ENCODE results near the gene DLX3.
"Not testable (repeated sequence)": the region's sequence is repeated elsewhere in the genome, so short reads cannot be mapped to it uniquely, and the experiment has no call there.

DLX3 gene

DNA sequence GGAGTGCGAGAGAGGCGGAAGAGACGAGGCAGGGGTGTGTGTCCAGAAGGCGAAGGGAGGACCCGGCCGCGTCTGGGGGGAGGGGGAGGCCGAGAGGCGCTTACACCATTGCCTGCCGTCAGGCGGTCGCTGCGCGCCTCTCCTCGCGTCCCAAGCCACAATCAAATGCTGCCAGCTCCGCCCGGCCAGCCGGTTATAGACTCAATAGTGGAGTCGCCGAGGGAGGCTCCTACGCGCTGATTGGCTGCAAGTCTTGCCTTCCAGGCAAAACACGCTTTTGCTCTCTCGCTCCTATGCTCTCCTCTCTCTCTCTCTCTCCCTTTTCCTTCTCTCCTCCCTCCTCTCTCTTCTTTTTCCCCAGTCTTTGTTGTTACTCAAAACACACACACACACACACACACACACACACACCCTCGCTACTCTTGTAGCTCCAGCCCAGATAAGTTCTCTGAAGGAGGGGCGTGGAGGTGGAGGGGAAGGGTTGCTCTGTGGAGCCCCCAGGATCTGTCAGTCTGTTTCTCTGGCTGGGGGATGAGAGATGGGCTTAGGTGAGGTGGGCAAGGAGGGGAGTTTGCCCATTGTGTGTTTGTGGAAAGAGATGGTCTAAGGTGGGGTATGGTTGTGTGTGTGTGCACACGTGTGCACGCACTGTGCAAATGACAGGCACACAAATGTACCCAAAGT is at the start of gene DLX3:
TSS of gene DLX3 (minus strand) at position 170 of the 684 bp plus-strand sequence. CDS start 226 bp downstream, outside the sequence.
- peak within 1 kb of the TSS; percentile 41 for H3K4me3 ChIP-seq (ENCODE audit: control insufficient read depth, low read depth, low read length)
- peak; percentile 27 for DNase-seq (ENCODE audit: low read depth)
- TF ChIP-seq, protein P1, sequence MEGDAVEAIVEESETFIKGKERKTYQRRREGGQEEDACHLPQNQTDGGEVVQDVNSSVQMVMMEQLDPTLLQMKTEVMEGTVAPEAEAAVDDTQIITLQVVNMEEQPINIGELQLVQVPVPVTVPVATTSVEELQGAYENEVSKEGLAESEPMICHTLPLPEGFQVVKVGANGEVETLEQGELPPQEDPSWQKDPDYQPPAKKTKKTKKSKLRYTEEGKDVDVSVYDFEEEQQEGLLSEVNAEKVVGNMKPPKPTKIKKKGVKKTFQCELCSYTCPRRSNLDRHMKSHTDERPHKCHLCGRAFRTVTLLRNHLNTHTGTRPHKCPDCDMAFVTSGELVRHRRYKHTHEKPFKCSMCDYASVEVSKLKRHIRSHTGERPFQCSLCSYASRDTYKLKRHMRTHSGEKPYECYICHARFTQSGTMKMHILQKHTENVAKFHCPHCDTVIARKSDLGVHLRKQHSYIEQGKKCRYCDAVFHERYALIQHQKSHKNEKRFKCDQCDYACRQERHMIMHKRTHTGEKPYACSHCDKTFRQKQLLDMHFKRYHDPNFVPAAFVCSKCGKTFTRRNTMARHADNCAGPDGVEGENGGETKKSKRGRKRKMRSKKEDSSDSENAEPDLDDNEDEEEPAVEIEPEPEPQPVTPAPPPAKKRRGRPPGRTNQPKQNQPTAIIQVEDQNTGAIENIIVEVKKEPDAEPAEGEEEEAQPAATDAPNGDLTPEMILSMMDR (IDR thresholded peaks at IDR 0.05; ENCODE audit: control insufficient read depth, insufficient read depth, low read depth, low read length, missing control alignments), result no peak

DNA sequence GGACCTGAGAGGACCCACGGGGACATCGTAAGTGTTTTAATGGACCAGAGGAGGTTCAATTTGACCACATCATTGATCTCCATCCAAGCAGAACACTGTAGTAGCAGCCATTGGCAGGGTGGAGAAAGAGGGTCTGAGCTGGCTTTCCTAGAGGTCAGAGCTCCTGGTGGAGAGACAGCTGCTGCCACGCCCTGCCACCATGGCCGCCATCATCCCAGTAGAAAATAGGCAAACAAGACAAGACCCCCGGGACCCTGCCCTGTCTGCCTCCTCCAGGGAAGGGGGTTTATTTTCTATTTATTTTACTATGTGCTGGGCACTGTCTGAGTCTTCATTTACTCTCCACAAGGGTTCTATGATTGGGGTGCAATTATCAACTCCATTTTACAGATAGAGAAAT is 49.5 kb upstream of the DLX3 start:
- DNase-seq (ENCODE audit: low read depth), result no peak
- TF ChIP-seq, protein P1 (IDR thresholded peaks at IDR 0.05; ENCODE audit: control insufficient read depth, insufficient read depth, low read depth, low read length, missing control alignments), result no peak
- H3K4me3 ChIP-seq (ENCODE audit: control insufficient read depth, low read depth, low read length), result no peak overlapping the region

DNA sequence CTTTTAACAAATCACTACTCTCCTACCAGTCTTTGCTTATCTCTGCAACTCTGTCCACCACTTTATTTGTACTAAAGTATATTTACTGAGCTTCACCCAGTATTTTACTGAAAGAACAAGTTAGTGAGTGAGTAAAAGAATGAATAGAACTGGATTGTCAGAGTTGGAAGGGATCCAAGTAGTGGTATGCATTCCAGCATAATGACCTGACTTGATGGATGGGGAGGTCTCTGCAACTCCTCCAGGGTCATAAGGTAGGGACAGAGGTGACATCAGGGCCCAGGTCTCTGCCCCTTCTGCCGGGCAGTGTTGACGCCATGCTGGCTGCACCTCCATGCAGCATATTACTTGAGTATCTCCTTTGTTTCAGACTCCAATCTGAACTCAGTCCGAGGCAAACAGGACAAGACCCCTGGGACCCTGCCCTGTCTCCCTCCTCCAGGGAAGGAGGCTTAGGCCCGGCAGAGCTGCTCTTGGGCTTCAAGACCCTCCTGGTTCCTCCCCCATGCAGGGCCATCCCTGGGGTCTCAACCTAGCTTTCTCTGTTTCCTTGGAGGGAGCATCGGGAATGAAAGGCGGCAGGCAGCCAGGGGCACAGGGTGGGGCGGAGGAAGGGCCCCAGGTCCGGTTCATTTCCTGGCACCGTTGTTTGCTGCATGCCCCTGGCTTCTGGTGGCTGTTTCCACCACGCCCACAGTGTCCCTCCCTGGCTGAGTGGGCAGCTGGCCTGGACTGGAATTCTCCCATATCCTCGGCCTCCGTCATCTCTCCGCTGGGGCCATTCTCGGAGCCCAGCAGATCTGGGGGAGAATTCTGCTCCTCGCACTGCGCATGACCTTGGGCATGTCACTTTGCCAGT is 48.5 kb upstream of the DLX3 start:
- TF ChIP-seq, protein P1 (IDR thresholded peaks at IDR 0.05; ENCODE audit: control insufficient read depth, insufficient read depth, low read depth, low read length, missing control alignments), result no peak
- no peak overlapping the region for H3K4me3 ChIP-seq (ENCODE audit: control insufficient read depth, low read depth, low read length)
- no peak for DNase-seq (ENCODE audit: low read depth)

DNA sequence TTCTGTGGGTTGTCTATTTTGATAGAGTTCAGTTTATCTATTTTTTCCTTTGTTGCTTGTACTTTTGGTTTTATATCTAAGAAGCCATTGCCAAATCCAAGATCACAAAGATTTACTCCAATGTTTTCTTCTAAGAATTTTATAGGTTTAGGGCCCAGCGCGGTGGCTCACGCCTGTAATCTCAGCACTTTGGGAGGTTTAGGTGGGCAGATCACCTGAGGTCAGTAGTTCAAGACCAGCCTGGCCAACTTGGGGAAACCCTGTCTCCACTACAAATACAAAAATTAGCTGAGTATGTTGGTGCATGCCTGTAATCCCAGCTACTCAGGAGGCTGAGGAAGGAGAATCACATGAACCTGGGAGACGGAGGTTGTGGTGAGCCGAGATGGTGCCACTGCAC is 47.2 kb upstream of the DLX3 start:
- TF ChIP-seq, protein P1 (IDR thresholded peaks at IDR 0.05; ENCODE audit: control insufficient read depth, insufficient read depth, low read depth, low read length, missing control alignments), result no peak
- DNase-seq (ENCODE audit: low read depth), result no peak
- no peak overlapping the region for H3K4me3 ChIP-seq (ENCODE audit: control insufficient read depth, low read depth, low read length)

DNA sequence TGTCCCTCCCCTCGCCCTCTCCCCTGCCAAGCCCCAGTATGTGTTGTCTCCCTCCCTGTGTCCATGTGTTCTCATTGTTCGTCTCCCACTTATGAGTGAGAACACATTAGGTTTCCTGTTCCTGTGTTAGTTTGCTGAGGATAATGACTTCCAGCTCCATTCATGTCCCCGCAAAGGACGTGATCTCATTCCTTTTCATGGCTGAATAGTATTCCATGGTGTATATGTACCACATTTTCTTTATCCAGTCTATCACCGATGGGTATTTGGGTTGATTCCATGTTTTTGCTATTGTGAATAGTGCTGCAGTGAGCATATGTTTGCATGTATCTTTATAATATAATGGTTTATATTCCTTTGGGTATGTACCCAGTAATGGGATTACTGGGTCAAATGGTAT is 45.5 kb upstream of the DLX3 start:
- H3K4me3 ChIP-seq (ENCODE audit: control insufficient read depth, low read depth, low read length); DNase-seq (ENCODE audit: low read depth): not testable (repeated sequence)

DNA sequence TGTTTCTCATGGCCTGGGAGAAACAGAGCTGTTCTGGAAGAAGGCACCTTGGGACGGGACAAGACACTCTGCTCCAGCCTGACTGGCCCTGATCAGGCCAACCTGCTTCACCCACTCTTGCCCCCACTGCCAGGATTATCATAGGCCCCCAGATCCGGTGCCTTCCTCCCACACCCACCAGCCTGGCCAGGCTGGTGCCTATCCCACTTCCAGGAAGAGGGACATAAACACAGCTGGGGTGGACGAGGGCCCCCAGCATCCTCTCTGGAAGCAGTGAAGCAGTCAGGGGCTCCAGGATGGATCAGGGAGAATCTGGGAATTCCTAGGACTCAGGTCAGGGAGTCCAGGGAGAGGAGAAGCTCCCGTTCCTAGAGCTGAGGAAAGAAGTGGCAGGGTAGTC is 44.0 kb upstream of the DLX3 start:
- TF ChIP-seq, protein P1 (IDR thresholded peaks at IDR 0.05; ENCODE audit: control insufficient read depth, insufficient read depth, low read depth, low read length, missing control alignments), result no peak
- no peak for DNase-seq (ENCODE audit: low read depth)
- no peak overlapping the region for H3K4me3 ChIP-seq (ENCODE audit: control insufficient read depth, low read depth, low read length)

Measured in AG09309 (cell line).